Esophagus muscularis mucosa (tissue), 4 donors: Measurements from ENCODE around the gene GDPD2. TPM values are rescaled to one million over a fixed set of nuclear protein-coding genes. Genes with fewer than 3 reads are reported as not detected.
A peak's percentile ranks its signal among the peaks of the same experiment; 100 is the strongest.

Experiments used
- DNase-seq: peaks from one replicate; pipeline ENCODE4 v3.0.0-alpha.2; 2017; ENCODE audit errors: extremely low spot score
- H3K27ac ChIP-seq, 4 donors: fragments of 200-600 bp; sonication (generic); replicated peaks in 1 of 4; 1 replicate in 3 of 4; 2 replicates in 1 of 4; pipeline ENCODE4 v1.5.1; 2016 to 2019; ENCODE audit warnings: mild to moderate bottlenecking in 1 of 4
- H3K27me3 ChIP-seq, 4 donors: fragments of 200-600 bp; sonication (generic); one replicate each; pipeline versions ENCODE4 v1.5.1 to v1.6.0; 2016 to 2019
- H3K36me3 ChIP-seq, 4 donors: fragments of 200-600 bp; sonication (generic); one replicate each; pipeline ENCODE4 v1.5.1; 2016 to 2019
- H3K4me1 ChIP-seq, 4 donors: fragments of 200-600 bp; sonication (generic); one replicate each; pipeline ENCODE4 v1.5.1; 2016 to 2019
- H3K4me3 ChIP-seq, 4 donors: fragments of 200-600 bp; sonication (generic); 1 replicate in 2 of 4; 2 replicates in 2 of 4; pipeline ENCODE4 v1.5.1; 2016 to 2019; ENCODE audit warnings: mild to moderate bottlenecking in 4 of 4, moderate library complexity in 1 of 4
- H3K9me3 ChIP-seq, 4 donors: fragments of 200-600 bp; sonication (generic); 1 replicate in 3 of 4; 2 replicates in 1 of 4; pipeline ENCODE4 v1.5.1; 2016 to 2019
- EP300 ChIP-seq: sonication (generic); formaldehyde crosslinking; IDR thresholded peaks from one replicate; pipeline ENCODE4 v1.6.1; 2017; ENCODE audit warnings: antibody characterized with exemption
- POLR2A ChIP-seq: fragments of 450-650 bp; IDR thresholded peaks from one replicate; pipeline ENCODE4 v1.6.1; 2017; ENCODE audit warnings: antibody characterized with exemption, moderate library complexity, mild to moderate bottlenecking, low read depth
- POLR2AphosphoS5 ChIP-seq, 2 donors: sonication (generic); formaldehyde crosslinking; IDR thresholded peaks; one replicate each; pipeline ENCODE4 v1.6.1; 2017; ENCODE audit warnings: antibody characterized with exemption in 2 of 2
- WGBS: methylation state at CpG from one replicate; pipeline ENCODE4 v1.1.5; 2018; 5-methylcytosine and 5-hydroxymethylcytosine counted together
- intact Hi-C: fragments of 100-400 bp; cut with DNase I; formaldehyde crosslinking; loops from one replicate; pipeline ENCODE4 v1.15.1; 2023
- total RNA-seq, 4 donors: library from RNA; depleted of rRNA; stranded (reverse); fragments of >200 nt; gene quantifications; one replicate each; pipeline versions ENCODE4 v1.1.0 to v1.2.1, GENCODE V29; 2016
- TF ChIP-seq, protein P1 (sequence below), 3 experiments: fragments of 200-600 bp in 2 of 3; fragments of 450-650 bp in 1 of 3; sonication (generic) in 2 of 3; IDR thresholded peaks; one replicate each; pipeline ENCODE4 v1.5.1; 2017 to 2019; ENCODE audit warnings: antibody characterized with exemption in 3 of 3, mild to moderate bottlenecking in 2 of 3, moderate library complexity in 1 of 3

GDPD2 gene
- total RNA-seq, 4 donors from 2014 or later, result not detected

DNA sequence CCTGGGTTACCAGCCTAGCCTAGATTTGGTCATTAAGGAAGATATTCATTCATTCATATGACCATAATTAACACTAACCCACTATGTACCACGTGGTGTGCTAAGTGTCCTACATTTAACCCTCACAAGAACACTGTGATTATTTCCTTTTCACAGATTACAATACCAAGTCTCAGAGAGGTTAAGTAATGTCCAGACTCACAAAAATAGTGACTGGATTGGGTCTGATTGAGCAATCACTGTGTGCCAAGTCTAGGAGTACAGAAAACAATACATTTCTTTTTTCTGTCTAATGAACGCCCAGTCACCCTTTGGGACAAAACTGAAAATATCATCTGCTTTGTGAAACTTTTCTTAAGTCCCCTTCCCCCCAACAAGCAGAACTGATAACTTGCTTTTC lies 13.9 kb downstream of the GDPD2 start:
- Histone ChIP-seq H3K27ac (no peak overlapping the region), H3K27me3 (no peaks in the 10 kb centered on the region), H3K9me3 (no peaks in the 10 kb centered on the region), H3K36me3 (no peaks in the 10 kb centered on the region), H3K4me3 (no peak overlapping the region), H3K4me1 (peaks cover 0 to 15% (median 12%) of the 10 kb centered on the region in 4 donors)
- TF ChIP-seq POLR2AphosphoS5 (IDR thresholded peaks at IDR 0.05) (no peak), POLR2A (no peak), EP300 (no peak)
- TF ChIP-seq, protein P1, sequence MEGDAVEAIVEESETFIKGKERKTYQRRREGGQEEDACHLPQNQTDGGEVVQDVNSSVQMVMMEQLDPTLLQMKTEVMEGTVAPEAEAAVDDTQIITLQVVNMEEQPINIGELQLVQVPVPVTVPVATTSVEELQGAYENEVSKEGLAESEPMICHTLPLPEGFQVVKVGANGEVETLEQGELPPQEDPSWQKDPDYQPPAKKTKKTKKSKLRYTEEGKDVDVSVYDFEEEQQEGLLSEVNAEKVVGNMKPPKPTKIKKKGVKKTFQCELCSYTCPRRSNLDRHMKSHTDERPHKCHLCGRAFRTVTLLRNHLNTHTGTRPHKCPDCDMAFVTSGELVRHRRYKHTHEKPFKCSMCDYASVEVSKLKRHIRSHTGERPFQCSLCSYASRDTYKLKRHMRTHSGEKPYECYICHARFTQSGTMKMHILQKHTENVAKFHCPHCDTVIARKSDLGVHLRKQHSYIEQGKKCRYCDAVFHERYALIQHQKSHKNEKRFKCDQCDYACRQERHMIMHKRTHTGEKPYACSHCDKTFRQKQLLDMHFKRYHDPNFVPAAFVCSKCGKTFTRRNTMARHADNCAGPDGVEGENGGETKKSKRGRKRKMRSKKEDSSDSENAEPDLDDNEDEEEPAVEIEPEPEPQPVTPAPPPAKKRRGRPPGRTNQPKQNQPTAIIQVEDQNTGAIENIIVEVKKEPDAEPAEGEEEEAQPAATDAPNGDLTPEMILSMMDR (IDR thresholded peaks at IDR 0.05), result no peak
- no peak for DNase-seq
- intact Hi-C loops, result loop anchor here (10.0 kb wide), 2 partner anchors 142 to 302 kb away; partner anchors contain the start of genes IGBP1 and KIF4A
- WGBS, result 36% methylated on average over 2 of the region's 2 CpGs

DNA sequence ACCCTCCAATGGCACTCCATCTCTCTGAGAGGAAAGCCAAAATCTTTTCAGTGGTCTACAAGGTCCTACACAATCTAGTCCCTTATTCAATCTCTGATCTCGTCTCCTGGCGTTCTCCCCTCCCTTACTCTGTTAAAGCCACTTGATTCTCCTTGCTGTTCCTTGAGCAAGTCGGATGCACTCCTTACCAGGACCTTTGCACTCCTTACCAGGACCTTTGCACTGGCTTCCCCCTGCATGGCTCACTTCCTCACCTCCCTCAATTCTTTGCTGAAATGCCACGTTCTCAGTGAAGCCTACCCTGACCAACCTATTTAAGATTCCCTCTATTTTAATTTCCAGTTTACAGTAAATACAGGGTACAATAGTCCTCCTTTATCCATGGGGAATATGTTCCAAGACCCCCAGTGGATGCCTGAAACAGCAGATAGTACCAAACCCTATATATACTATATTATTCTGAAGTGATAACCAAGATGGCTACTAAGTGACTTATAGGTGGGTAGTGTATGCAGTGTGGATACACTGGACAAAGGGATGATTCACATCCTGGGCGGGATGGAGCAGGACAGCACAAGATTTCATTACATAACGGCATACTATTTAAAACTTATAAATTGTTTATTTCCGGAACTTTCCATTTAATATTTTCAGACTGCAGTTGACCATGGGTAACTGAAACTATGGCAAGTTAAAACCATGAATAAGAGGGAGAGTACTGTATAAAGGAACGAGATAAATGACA lies 15.0 kb downstream of the GDPD2 start:
- Histone ChIP-seq H3K27me3 (no peaks in the 10 kb centered on the region), H3K9me3 (no peaks in the 10 kb centered on the region), H3K36me3 (no peaks in the 10 kb centered on the region), H3K27ac (no peak overlapping the region), H3K4me1 (peaks cover 0 to 15% (median 12%) of the 10 kb centered on the region in 4 donors), H3K4me3 (no peak overlapping the region)
- TF ChIP-seq POLR2AphosphoS5 (IDR thresholded peaks at IDR 0.05) (no peak), EP300 (no peak), POLR2A (no peak)
- TF ChIP-seq, protein P1 (IDR thresholded peaks at IDR 0.05), result no peak
- no peak for DNase-seq
- intact Hi-C loops, result loop anchor here (10.0 kb wide), 2 partner anchors 143 to 303 kb away; partner anchors contain the start of genes IGBP1 and KIF4A
- WGBS, result 74% methylated on average over 8 of the region's 8 CpGs

DNA sequence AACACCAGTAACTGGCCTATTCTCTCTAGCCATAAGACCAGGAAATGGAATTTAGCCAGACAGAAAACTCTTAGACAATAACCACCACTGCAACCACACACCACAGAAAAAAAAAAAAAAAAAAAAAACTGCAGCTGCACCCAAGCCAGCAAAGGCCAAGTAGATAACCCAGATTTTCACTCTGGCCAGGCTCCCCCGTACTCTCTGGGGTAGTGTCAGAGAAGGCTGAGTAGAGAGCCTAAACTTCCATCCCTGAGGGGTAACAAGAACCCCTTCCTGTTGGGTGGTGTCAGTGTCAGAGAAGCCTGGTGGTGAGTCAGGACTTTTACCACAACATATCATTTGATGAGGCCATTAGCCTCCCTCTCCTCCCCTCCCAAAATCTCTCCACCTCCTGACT lies 15.9 kb downstream of the GDPD2 start:
- intact Hi-C loops, result loop anchor here (10.0 kb wide), 2 partner anchors 144 to 304 kb away; partner anchors contain the start of genes IGBP1 and KIF4A
- no peak for TF ChIP-seq POLR2AphosphoS5 (IDR thresholded peaks at IDR 0.05)
- no peak for TF ChIP-seq POLR2A
- Histone ChIP-seq H3K9me3 (no peaks in the 10 kb centered on the region), H3K4me3 (no peak overlapping the region), H3K4me1 (peaks cover 0 to 11% (median 9%) of the 10 kb centered on the region in 4 donors), H3K27me3 (peaks cover 0 to 2% (median 0%) of the 10 kb centered on the region in 4 donors), H3K36me3 (no peaks in the 10 kb centered on the region), H3K27ac (no peak overlapping the region)
- 65% methylated on average over 1 of the region's 1 CpG for WGBS
- DNase-seq, result no peak

DNA sequence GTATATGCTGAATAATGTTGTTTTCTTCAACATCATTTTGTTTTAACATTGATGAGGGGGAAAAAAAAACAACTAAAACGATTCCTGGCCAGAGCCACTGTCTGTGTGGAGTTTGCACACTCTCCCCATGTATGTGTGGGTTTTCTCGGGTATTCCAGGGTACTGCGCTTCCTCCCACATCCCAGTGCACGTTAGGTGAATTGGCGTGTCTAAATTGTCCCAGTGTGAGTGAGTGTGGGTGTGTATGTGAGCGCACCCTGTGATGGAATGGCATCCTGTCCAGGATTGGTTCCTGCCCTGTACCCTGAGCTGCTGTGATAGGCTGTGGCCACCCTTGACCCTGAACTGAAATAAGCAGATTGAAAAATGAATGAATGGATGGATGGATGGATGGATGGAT lies 19.1 kb downstream of the GDPD2 start:
- no peak overlapping the region for H3K4me3 ChIP-seq
- DNase-seq, result no peak
- H3K36me3 ChIP-seq, result no peaks in the 10 kb centered on the region
- WGBS, result 66% methylated on average over 6 of the region's 6 CpGs
- no peaks in the 10 kb centered on the region for H3K9me3 ChIP-seq
- TF ChIP-seq, protein P1 (IDR thresholded peaks at IDR 0.05), result no peak
- no peak for TF ChIP-seq POLR2A
- no peak overlapping the region for H3K27ac ChIP-seq
- peaks cover 5 to 11% (median 11%) of the 10 kb centered on the region in 4 donors for H3K4me1 ChIP-seq
- intact Hi-C loops, result no loop called here
- peaks cover 0 to 18% (median 8%) of the 10 kb centered on the region in 4 donors for H3K27me3 ChIP-seq

DNA sequence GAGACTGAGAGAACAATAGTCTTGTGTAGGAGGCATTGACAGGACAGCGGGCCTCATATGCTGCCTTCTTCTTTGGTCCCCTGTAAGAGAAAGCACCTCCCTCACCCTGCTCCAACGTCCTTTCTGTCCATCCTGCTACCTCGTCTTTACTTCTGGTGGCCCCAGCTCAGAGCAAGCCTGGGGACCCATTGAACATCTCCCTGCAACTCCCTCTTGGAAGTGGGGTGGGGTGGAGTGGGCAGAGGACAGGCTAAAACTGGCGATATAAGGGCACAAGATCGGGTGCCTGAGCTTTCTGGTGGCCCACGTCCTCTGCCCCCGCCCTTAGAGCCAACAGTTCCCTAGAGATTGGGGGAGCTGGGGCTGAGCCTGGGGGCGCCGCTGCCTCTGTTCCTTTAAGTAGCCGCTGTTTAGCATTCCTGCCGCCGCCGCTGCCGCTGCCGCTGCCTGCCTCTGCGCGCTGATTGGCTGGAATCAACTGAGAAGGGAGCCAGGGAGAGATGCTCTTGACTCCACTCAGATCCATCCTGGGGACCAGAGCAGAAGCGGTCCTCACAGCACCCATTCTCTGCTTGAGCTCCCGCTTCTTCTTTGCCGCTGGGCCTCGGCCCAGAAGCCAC lies 21.3 kb downstream of the GDPD2 start, which contains the start of gene DLG3:
TSS of gene DLG3 (plus strand) at position 510 of the 620 bp plus-strand sequence. CDS start 367 bp downstream, outside the sequence.
- no peak for TF ChIP-seq POLR2AphosphoS5 (IDR thresholded peaks at IDR 0.05)
- TF ChIP-seq, protein P1 (IDR thresholded peaks at IDR 0.05), result no peak
- TF ChIP-seq POLR2A, result no peak
- no peak for TF ChIP-seq EP300
- 54% methylated on average over 4 of the region's 21 CpGs for WGBS
- intact Hi-C loops, result no loop called here
- no peak within 1 kb of the TSS for H3K27ac ChIP-seq
- no peak for DNase-seq
- H3K4me1 ChIP-seq, result peaks cover 5 to 11% (median 11%) of the 10 kb centered on the region in 4 donors
- no peaks in the 10 kb centered on the region for H3K36me3 ChIP-seq
- H3K4me3 ChIP-seq, result peak within 1 kb of the TSS; percentile 37 to 54 (median 44)
- H3K27me3 ChIP-seq, result peaks cover 0 to 18% (median 8%) of the 10 kb centered on the region in 4 donors
- H3K9me3 ChIP-seq, result no peaks in the 10 kb centered on the region
